ENCODE results near the gene CC2D2A.

DNA sequence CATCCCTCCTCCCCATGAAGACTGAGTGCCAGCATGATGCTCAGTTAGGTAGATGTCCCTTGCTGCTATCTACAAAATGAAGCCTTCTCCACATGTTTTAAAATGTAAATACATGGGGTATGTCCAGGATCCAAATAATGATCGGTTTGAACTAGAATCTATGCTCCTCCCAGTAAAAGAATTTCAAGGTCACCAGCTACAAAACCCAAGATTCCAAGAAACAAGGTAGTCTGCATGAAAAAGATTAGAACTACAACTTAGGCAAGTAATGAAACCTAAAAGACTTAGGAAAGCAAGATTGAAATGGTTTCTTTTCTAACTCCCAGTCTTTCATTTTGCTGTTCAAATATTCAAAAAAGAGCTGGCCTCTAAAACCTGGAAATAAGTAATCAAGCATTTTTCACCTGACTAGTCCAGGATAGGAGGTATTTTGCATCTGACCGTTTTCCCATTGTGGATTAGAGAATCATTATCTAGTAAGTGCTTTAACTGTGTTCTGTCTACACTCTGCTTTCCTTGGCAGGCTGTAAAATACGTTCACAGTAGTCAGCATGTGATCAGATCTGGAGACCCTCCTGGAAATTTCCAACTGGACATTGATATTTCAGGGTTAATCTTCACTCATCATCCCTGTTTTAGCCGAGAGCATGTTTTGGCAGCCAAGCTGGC is 57.4 kb downstream of the CC2D2A start:
- TF ChIP-seq POLR2A (IDR thresholded peaks at IDR 0.05; ENCODE audit: low read length) (no peak), GATA1 (IDR thresholded peaks at IDR 0.05; ENCODE audit: low read depth, low read length) (no peak)
